IPS DF 4.7 (cell line): ENCODE measurements around the gene MXI1.
"Not testable (repeated sequence)": the region's sequence is repeated elsewhere in the genome, so short reads cannot be mapped to it uniquely, and the experiment has no call there.

ENCODE experiments used
- DNase-seq: peaks from one replicate; pipeline ENCODE4 v3.0.0-alpha.2; 2013; ENCODE audit warnings: low spot score; ENCODE audit errors: extremely low read depth

The MXI1 gene

GRCh38 chr10:110317866-110318850, 110.8 kb downstream of the MXI1 start:
- DNase-seq = no peak

- DNase-seq = no peak
These were observed 114.6 kb downstream of the MXI1 start for GRCh38 chr10:110321869-110322620.

DNA sequence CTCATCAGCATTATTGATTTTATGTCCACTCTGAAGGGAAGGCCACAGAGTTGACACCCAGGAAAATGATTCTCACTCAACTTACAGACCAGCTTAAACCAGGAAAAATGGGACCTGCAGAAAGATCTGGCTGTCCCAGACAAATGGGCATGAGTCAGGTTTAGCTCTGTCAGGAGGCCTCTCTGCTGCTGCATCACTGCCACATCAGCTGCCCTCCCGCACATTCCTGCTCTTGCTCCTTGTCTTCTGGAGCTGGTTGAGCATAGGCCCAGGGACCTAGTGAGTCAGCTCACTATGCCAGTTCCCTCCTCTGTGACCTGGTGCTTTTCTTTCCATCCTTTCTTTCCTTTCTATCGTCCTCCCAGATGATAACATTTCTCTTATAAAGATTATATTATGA, 116.1 kb downstream of the MXI1 start:
- no peak for DNase-seq

GRCh38 chr10:110324201-110324804, 116.9 kb downstream of the MXI1 start:
- no peak for DNase-seq

- no peak for DNase-seq
These were observed 117.4 kb downstream of the MXI1 start for GRCh38 chr10:110324805-110325280.

GRCh38 chr10:110326351-110327032, 119.1 kb downstream of the MXI1 start:
- no peak for DNase-seq

- DNase-seq = no peak
These were observed 120.0 kb downstream of the MXI1 start for GRCh38 chr10:110327262-110327914.

DNA sequence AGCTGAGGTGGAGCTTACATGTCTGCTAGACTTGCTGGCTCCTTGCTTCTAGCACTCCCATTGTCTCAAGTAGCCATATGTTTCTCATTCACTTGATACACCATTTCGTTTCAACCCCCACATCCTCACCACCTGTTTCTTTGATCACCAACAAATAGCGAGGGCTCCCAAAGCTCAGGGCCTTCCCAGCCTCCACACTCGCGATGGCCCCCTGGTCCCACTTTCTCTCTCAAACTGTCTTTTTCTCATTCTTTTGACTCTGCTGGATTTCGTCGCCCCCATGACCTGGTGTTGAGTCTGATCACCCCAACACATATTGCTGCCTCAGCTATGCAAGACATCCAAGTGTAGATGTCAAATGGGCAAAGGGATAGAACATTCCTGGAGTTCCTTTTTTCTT, 123.3 kb downstream of the MXI1 start:
- DNase-seq = no peak

DNA sequence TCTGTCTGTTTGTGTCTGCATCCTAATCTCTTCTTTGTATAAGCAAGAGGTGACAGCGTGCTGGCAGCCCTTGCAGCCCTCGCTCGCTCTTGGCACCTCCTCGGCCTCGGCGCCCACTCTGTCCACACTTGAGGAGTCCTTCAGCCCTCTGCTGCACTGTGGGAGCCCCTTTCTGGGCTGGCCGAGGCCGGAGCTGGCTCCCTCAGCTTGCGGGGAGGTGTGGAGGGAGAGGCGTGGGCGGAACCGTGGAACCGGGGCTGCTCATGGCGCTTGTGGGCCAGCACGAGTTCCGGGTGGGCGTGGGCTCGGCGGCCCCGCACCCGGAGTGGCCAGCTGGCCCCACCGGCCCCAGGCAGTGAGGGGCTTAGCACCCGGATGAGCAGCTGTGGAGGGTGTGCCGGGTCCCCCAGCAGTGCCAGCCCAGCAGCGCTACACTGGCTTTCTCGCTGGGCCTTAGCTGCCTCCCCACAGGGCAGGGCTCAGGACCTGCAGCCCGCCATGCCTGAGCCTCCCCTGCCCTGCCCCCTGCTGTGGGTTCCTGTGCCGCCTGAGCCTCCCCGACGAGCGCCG, 123.9 kb downstream of the MXI1 start:
- not testable (repeated sequence) for DNase-seq

DNA sequence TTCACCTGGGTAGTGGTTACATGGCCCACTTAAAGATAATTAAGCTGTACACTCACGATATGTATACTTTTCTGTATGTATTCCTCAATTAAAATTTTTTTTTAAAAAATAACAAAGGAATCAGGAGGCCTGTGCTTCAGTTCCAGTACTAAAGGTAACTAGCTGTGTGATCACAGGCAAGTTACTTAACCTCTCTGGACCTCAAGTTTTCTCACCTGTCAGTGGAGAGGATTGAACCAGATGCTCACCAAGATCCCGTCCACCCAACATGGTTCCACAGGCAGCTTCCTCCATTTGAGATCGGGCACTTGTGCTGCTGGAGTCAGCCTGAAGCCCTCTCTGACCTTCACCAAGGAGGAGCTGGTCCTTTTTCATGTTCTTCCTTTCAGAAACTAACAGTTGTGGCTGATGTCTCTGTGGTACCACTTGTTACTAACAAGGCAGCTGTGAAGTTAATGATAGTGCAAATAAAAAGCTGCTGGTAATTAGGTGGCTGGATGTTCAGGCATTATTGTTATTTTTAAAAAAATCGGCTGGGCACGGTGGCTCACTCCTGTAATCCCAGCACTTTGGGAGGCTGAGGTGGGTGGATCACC, 126.8 kb downstream of the MXI1 start:
- no peak for DNase-seq

DNA sequence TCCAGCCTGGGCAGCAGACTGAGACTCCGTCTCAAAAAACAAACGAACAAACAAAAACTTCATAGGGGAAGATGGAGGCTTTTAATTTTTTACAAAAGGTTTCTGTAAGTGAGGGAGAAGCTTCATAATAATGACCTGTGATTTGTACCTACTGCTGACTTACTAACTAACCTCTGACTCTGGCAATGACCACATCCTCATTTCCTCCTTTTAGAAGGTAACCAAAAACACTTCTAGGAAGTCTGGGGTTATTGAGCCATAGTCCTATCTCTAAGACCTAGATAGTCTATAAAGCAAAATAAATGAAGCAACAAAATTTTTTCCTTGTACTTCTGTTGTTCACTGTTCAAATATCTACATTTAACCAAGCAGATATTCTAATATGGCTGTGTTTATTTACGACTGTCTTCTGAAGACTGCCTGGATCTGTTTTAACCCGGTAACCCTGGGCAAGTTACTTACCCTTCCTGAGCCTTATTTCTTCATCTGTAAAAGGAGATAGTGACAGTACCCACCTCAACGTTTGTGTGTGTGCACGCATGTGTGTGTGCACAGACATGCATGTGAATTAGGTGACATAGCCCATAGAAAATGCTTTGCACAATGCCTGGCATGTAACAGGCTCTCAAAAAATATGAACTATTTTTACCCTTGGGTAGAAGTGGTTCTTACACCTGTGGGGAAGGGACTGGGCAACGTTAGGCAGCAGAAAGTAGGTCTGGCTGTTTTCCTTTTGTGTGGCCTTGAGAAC, 128.1 kb downstream of the MXI1 start:
- no peak for DNase-seq

DNA sequence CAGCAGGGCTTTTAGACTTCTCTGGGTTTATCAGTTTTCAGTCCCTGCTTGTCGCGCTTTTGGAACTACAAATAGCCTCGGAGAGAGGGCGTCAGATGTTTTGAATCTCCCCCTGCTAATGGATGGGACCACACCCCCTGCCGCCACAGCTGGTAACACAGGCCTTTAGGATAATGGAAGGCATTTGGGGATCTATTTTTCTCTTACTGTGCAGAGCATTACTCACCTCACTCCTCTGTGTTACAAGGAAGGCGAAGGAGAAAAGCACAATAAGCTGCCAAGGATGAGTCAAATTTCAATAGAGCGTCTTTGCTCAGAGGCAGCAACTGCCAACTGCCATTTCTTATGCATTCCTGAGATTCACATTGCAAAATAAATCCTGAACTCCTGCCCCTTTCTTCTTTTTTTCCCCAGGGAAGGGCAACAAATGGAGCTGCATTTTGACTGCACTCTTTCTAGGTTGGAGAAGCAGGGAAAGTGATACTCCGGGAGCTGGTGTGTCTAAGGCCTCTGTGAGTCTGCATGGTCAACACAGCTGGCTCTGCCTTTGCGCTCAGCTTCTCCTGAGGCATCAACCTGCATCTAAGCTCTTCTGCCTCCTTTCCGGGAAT, 128.8 kb downstream of the MXI1 start:
- DNase-seq = no peak
